Fibroblast of pulmonary artery (primary cell): Measurements from ENCODE around the gene PRR4.

Experiments
- DNase-seq: peaks from one replicate; pipeline ENCODE4 v3.0.0-alpha.2; 2010; ENCODE audit warnings: low read depth
- H3K4me3 ChIP-seq: replicated peaks from 2 replicates; pipeline ENCODE4 v1.5.1; 2011; ENCODE audit warnings: low read depth, mild to moderate bottlenecking, control low read depth, low read length, moderate library complexity
- TF ChIP-seq, protein P1 (sequence below): IDR thresholded peaks from 2 replicates; pipeline ENCODE4 v1.5.1; 2011; ENCODE audit warnings: mild to moderate bottlenecking, control low read depth, low read length, inconsistent platforms; ENCODE audit errors: missing control alignments

Gene PRR4

DNA sequence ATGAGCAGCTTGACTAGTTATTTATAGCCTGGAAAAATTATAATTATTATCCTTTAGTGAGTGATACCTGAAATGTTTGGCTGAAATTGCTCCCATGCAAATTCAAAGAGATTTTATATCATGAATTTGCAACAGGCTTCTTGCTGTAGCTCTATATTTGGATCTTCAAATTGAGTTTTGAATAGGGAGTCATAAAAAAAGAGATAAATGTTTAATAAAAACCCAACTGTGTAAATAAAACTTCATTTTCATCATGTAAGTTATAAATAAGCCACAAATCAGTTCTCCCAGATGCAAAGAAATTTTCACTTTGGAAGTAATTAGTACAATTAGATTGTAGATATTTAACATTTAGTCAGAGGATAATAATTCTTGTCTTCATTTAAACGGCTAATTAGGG is 42.1 kb downstream of the PRR4 start, which contains the start of gene TAS2R8:
Gene TAS2R8 (minus strand): TSS at position 101 of the 400 bp plus-strand sequence. CDS start 306 bp downstream, outside the sequence.
- DNase-seq = no peak
- no peak within 1 kb of the TSS for H3K4me3 ChIP-seq
- TF ChIP-seq, protein P1, sequence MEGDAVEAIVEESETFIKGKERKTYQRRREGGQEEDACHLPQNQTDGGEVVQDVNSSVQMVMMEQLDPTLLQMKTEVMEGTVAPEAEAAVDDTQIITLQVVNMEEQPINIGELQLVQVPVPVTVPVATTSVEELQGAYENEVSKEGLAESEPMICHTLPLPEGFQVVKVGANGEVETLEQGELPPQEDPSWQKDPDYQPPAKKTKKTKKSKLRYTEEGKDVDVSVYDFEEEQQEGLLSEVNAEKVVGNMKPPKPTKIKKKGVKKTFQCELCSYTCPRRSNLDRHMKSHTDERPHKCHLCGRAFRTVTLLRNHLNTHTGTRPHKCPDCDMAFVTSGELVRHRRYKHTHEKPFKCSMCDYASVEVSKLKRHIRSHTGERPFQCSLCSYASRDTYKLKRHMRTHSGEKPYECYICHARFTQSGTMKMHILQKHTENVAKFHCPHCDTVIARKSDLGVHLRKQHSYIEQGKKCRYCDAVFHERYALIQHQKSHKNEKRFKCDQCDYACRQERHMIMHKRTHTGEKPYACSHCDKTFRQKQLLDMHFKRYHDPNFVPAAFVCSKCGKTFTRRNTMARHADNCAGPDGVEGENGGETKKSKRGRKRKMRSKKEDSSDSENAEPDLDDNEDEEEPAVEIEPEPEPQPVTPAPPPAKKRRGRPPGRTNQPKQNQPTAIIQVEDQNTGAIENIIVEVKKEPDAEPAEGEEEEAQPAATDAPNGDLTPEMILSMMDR = no peak

- TF ChIP-seq, protein P1 = no peak
- H3K4me3 ChIP-seq = no peak within 1 kb of the TSS
- no peak for DNase-seq
These were observed 46.7 kb downstream of the PRR4 start, which contains the start of gene TAS2R7 for GRCh38 chr12:10802587-10802986. Gene TAS2R7 (minus strand): TSS chr12:10802627. CDS start chr12:10802570, 57 bp downstream.

GRCh38 chr12:10801741-10802140 is 47.5 kb downstream of the PRR4 start:
- no peak overlapping the region for H3K4me3 ChIP-seq
- DNase-seq = no peak
- TF ChIP-seq, protein P1 = no peak
